GM12878 (cell line): ENCODE data around the gene PFKM. TPM values are rescaled to one million over a fixed set of nuclear protein-coding genes. Genes with fewer than 3 reads are reported as not detected.

ENCODE experiments used
- CEBPB ChIP-seq, 2 experiments: fragments of 150-350 bp in 1 of 2; IDR thresholded peaks; 2 replicates each; pipeline ENCODE4 v1.6.1; 2012 to 2014; ENCODE audit warnings: low read depth in 2 of 2, low read length in 2 of 2, borderline replicate concordance in 1 of 2, inconsistent platforms in 1 of 2
- EGR1 ChIP-seq, 2 experiments: IDR thresholded peaks; 1 replicate in 1 of 2; 2 replicates in 1 of 2; pipeline ENCODE4 v1.6.1; 2011 to 2012; ENCODE audit warnings: low read depth in 2 of 2, low read length in 2 of 2, borderline replicate concordance in 1 of 2, mild to moderate bottlenecking in 1 of 2, moderate library complexity in 1 of 2
- EP300 ChIP-seq, 2 experiments: fragments of 150-350 bp in 1 of 2; IDR thresholded peaks; 2 replicates each; pipeline ENCODE4 v1.6.1; 2011 to 2012; ENCODE audit warnings: low read depth in 2 of 2, low read length in 2 of 2, borderline replicate concordance in 1 of 2, improper control_type of control experiment in 1 of 2, inconsistent platforms in 1 of 2; ENCODE audit not compliant: control insufficient read depth in 1 of 2
- IKZF1 ChIP-seq: fragments of 450-650 bp; conservative IDR thresholded peaks from 2 replicates; pipeline ENCODE4 v1.6.1; 2017; ENCODE audit warnings: antibody characterized with exemption, mild to moderate bottlenecking
- IRF4 ChIP-seq: IDR thresholded peaks from 2 replicates; pipeline ENCODE4 v1.6.1; 2011; ENCODE audit warnings: low read depth, low read length
- KLF5 ChIP-seq: fragments of 450-650 bp; IDR thresholded peaks from 2 replicates; pipeline ENCODE4 v1.6.1; 2014; ENCODE audit warnings: mild to moderate bottlenecking; ENCODE audit not compliant: partially characterized antibody
- MTA3 ChIP-seq: IDR thresholded peaks from 2 replicates; pipeline ENCODE4 v1.6.1; 2012; ENCODE audit warnings: low read length, inconsistent platforms, borderline replicate concordance
- NFIC ChIP-seq: IDR thresholded peaks from 2 replicates; pipeline ENCODE4 v1.6.1; 2012; ENCODE audit warnings: low read depth, mild to moderate bottlenecking, inconsistent platforms, low read length, moderate library complexity
- NR2C1 ChIP-seq: fragments of 450-650 bp; IDR thresholded peaks from 2 replicates; pipeline ENCODE4 v1.6.1; 2017; ENCODE audit warnings: antibody characterized with exemption, mild to moderate bottlenecking, moderate library complexity
- PAX8 ChIP-seq: fragments of 450-650 bp; IDR thresholded peaks from 2 replicates; pipeline ENCODE4 v1.6.1; 2017; ENCODE audit warnings: mild to moderate bottlenecking, moderate library complexity
- POLR2AphosphoS2 ChIP-seq: IDR thresholded peaks from 2 replicates; pipeline ENCODE4 v1.6.1; 2011; ENCODE audit warnings: low read depth, mild to moderate bottlenecking, low read length, improper control_type of control experiment, moderate library complexity
- RCOR1 ChIP-seq: conservative IDR thresholded peaks from 2 replicates; pipeline ENCODE4 v1.6.1; 2012; ENCODE audit warnings: low read depth, low read length, improper control_type of control experiment
- SMARCA5 ChIP-seq: fragments of 450-650 bp; IDR thresholded peaks from 2 replicates; pipeline ENCODE4 v1.6.1; 2017; ENCODE audit warnings: mild to moderate bottlenecking
- TCF3 ChIP-seq: IDR thresholded peaks from 2 replicates; pipeline ENCODE4 v1.6.1; 2012; ENCODE audit warnings: low read depth, mild to moderate bottlenecking, low read length, borderline replicate concordance; ENCODE audit not compliant: insufficient read depth
- WRNIP1 ChIP-seq: IDR thresholded peaks from 2 replicates; pipeline ENCODE4 v1.6.1; 2011; ENCODE audit warnings: low read depth, low read length, improper control_type of control experiment, borderline replicate concordance
- YBX1 ChIP-seq: fragments of 450-650 bp; IDR thresholded peaks from 2 replicates; pipeline ENCODE4 v1.6.1; 2016; ENCODE audit warnings: antibody characterized with exemption
- polyA plus RNA-seq, 11 experiments: library from polyadenylated mRNA; depleted of rRNA in 4 of 11; unstranded in 6 of 11; stranded (reverse) in 5 of 11; fragments of >200 nt; fragmentation: Nextera tagmentation in 4 of 11; fragmentation: Illumina TruSeq in 1 of 11; extraction: Ambion mirVana in 4 of 11; extraction: Trizol in 1 of 11; gene quantifications; 1 replicate in 1 of 11; 2 replicates in 10 of 11; pipeline versions ENCODE4 v1.2.1 to v1.2.3, GENCODE V29; 2011 to 2016; ENCODE audit warnings: inconsistent platforms in 2 of 11, missing spikeins in 2 of 11, low read depth in 1 of 11
- total RNA-seq, 4 experiments: library from RNA; depleted of rRNA in 3 of 4; stranded (reverse); fragments of >200 nt in 3 of 4; fragmentation: Illumina TruSeq in 1 of 4; extraction: Trizol in 1 of 4; gene quantifications; 2 replicates each; pipeline versions ENCODE4 v1.2.1 to v1.2.3, GENCODE V29; 2013 to 2021
- TF ChIP-seq, protein P1 (sequence below): fragments of 450-650 bp; conservative IDR thresholded peaks from 2 replicates; pipeline ENCODE4 v1.6.1; 2017; ENCODE audit warnings: mild to moderate bottlenecking, moderate library complexity
- TF ChIP-seq, protein P2 (sequence below): fragments of 450-650 bp; IDR thresholded peaks from 2 replicates; pipeline ENCODE4 v1.6.1; 2017; ENCODE audit warnings: low read depth, mild to moderate bottlenecking, moderate library complexity
- TF ChIP-seq, protein P3 (sequence below): IDR thresholded peaks from 2 replicates; pipeline ENCODE4 v1.6.1; 2011; ENCODE audit warnings: low read depth, mild to moderate bottlenecking, low read length, moderate library complexity, borderline replicate concordance; ENCODE audit errors: extremely low read depth
- TF ChIP-seq, protein P4 (sequence below), 3 experiments: IDR thresholded peaks in 2 of 3; conservative IDR thresholded peaks in 1 of 3; 2 replicates each; pipeline ENCODE4 v1.5.1; 2011; ENCODE audit warnings: low read depth in 3 of 3, low read length in 3 of 3, mild to moderate bottlenecking in 3 of 3, control low read depth in 2 of 3, moderate library complexity in 2 of 3, inconsistent platforms in 1 of 3, mixed read lengths in 1 of 3; ENCODE audit not compliant: control insufficient read depth in 2 of 3, insufficient read depth in 1 of 3; ENCODE audit errors: extremely low read depth in 1 of 3
- TF ChIP-seq, protein P5 (sequence below): IDR thresholded peaks from 2 replicates; pipeline ENCODE4 v1.6.1; 2012; ENCODE audit warnings: low read depth, low read length, improper control_type of control experiment

Gene PFKM
- total and polyA plus RNA-seq, 10 of the 15 experiments (the other 5 are each of a cell fraction or from before 2014, with no cell fraction given), result 27.6 to 80.0 (median 55.8) TPM

DNA sequence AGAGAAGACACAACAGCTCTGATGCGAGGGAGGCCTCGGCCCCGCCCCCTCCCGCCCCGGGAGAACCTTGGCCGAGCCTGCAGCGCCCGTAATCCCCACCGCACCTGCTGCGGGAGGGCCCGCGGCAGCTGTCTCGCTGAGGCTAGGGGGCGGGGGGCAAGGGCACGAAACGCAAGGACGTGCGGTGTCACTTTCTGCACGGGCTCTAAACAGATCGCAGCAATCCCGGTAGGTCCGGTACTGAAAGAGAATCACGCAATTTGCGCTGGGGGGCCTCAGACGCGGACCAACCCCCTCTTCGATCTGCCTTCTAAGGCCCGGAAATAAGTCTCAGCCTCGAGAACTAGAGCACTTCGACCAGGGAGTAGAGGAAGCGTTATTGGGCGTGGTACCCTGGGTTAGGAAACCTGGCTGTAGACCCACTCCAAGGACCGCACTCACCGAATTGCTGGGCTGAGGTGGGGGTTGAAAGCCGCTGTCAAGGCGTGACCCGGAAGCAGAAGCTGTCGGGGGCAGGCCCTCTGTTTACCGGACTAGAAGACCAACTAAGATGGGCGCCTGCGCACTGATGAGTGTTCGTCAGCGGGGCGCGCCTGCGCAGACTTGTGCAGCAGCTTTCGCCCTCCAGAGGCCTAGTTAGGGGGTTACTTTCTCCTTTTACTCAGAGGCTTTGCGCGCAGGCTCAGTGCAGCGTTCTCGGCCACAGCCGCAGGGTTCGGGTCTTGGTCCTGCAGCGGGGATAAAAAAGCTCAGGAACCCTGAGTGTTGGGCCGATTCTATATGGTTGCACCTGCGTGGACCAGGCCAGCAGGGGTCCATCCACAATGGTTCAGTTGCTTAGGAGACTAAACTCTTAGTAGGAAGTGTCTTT lies 38.1 kb downstream of the PFKM start, which contains the start of gene ASB8 (continued):
- TF ChIP-seq, protein P1, sequence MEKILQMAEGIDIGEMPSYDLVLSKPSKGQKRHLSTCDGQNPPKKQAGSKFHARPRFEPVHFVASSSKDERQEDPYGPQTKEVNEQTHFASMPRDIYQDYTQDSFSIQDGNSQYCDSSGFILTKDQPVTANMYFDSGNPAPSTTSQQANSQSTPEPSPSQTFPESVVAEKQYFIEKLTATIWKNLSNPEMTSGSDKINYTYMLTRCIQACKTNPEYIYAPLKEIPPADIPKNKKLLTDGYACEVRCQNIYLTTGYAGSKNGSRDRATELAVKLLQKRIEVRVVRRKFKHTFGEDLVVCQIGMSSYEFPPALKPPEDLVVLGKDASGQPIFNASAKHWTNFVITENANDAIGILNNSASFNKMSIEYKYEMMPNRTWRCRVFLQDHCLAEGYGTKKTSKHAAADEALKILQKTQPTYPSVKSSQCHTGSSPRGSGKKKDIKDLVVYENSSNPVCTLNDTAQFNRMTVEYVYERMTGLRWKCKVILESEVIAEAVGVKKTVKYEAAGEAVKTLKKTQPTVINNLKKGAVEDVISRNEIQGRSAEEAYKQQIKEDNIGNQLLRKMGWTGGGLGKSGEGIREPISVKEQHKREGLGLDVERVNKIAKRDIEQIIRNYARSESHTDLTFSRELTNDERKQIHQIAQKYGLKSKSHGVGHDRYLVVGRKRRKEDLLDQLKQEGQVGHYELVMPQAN, result peak; percentile 72; the same call in 1 of the 2 replicates
- TF ChIP-seq MTA3, result no peak
- peak; percentile 84 for TF ChIP-seq IKZF1
- no peak for TF ChIP-seq YBX1
- TF ChIP-seq CEBPB (IDR thresholded peaks at IDR 0.05; ENCODE audit: borderline replicate concordance in 1 of 2, low read depth in 2 of 2, low read length in 2 of 2), result no peak
- no peak for TF ChIP-seq PAX8
- no peak for TF ChIP-seq NFIC
- TF ChIP-seq EGR1 (IDR thresholded peaks at IDR 0.05; ENCODE audit: borderline replicate concordance in 1 of 2, low read depth in 2 of 2, low read length in 2 of 2), result no peak
- no peak for TF ChIP-seq RCOR1
- TF ChIP-seq WRNIP1, result no peak
- TF ChIP-seq, protein P2, sequence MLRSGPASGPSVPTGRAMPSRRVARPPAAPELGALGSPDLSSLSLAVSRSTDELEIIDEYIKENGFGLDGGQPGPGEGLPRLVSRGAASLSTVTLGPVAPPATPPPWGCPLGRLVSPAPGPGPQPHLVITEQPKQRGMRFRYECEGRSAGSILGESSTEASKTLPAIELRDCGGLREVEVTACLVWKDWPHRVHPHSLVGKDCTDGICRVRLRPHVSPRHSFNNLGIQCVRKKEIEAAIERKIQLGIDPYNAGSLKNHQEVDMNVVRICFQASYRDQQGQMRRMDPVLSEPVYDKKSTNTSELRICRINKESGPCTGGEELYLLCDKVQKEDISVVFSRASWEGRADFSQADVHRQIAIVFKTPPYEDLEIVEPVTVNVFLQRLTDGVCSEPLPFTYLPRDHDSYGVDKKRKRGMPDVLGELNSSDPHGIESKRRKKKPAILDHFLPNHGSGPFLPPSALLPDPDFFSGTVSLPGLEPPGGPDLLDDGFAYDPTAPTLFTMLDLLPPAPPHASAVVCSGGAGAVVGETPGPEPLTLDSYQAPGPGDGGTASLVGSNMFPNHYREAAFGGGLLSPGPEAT, result no peak
- TF ChIP-seq TCF3, result no peak
- TF ChIP-seq, protein P3, sequence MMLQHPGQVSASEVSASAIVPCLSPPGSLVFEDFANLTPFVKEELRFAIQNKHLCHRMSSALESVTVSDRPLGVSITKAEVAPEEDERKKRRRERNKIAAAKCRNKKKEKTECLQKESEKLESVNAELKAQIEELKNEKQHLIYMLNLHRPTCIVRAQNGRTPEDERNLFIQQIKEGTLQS, result no peak
- TF ChIP-seq POLR2AphosphoS2, result peak; percentile 61
- no peak for TF ChIP-seq EP300 (IDR thresholded peaks at IDR 0.05; ENCODE audit: borderline replicate concordance in 1 of 2, control insufficient read depth in 1 of 2, low read depth in 2 of 2, low read length in 2 of 2)
- TF ChIP-seq, protein P4, sequence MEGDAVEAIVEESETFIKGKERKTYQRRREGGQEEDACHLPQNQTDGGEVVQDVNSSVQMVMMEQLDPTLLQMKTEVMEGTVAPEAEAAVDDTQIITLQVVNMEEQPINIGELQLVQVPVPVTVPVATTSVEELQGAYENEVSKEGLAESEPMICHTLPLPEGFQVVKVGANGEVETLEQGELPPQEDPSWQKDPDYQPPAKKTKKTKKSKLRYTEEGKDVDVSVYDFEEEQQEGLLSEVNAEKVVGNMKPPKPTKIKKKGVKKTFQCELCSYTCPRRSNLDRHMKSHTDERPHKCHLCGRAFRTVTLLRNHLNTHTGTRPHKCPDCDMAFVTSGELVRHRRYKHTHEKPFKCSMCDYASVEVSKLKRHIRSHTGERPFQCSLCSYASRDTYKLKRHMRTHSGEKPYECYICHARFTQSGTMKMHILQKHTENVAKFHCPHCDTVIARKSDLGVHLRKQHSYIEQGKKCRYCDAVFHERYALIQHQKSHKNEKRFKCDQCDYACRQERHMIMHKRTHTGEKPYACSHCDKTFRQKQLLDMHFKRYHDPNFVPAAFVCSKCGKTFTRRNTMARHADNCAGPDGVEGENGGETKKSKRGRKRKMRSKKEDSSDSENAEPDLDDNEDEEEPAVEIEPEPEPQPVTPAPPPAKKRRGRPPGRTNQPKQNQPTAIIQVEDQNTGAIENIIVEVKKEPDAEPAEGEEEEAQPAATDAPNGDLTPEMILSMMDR (IDR thresholded peaks at IDR 0.05 in 2 of 3, conservative IDR thresholded peaks at IDR 0.05 in 1 of 3; ENCODE audit: control insufficient read depth in 2 of 3, extremely low read depth in 1 of 3, insufficient read depth in 1 of 3, low read depth in 3 of 3, low read length in 3 of 3), result peak; percentile 31 to 58 (median 58); a peak in 5 of 6 replicates
- TF ChIP-seq KLF5, result no peak
- TF ChIP-seq IRF4, result no peak
- TF ChIP-seq, protein P5, sequence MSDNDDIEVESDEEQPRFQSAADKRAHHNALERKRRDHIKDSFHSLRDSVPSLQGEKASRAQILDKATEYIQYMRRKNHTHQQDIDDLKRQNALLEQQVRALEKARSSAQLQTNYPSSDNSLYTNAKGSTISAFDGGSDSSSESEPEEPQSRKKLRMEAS, result 0 out of 2 replicates have a peak, but pooled peaks have one; percentile 45
- peak; percentile 99 for TF ChIP-seq NR2C1
- no peak for TF ChIP-seq SMARCA5
